GM12891 (cell line): ENCODE data around the gene PRICKLE4. TPM values are rescaled to one million over a fixed set of nuclear protein-coding genes. Genes with fewer than 3 reads are reported as not detected.

Experiments
- DNase-seq: peaks from one replicate; pipeline ENCODE4 v3.0.0; 2011; ENCODE audit warnings: low spot score; ENCODE audit not compliant: insufficient read length
- FAIRE-seq: peaks from 2 replicates; lab custom pipeline; 2011; peaks lifted over from hg19 to GRCh38; lab: Jason Lieb, UNC
- PAX5 ChIP-seq: IDR thresholded peaks from 2 replicates; pipeline ENCODE4 v1.6.1; 2011; ENCODE audit warnings: low read length, moderate library complexity, mild to moderate bottlenecking; ENCODE audit not compliant: insufficient read depth, severe bottlenecking
- POLR2A ChIP-seq: IDR thresholded peaks from 2 replicates; pipeline ENCODE4 v1.6.1; 2011; ENCODE audit warnings: low read depth, low read length, control low read depth
- POLR2AphosphoS5 ChIP-seq: IDR thresholded peaks from 2 replicates; pipeline ENCODE4 v1.6.1; 2011; ENCODE audit warnings: low read depth, low read length, control low read depth
- POU2F2 ChIP-seq: IDR thresholded peaks from 2 replicates; pipeline ENCODE4 v1.6.1; 2011; ENCODE audit warnings: low read depth, mild to moderate bottlenecking, control low read depth, low read length, moderate library complexity
- SPI1 ChIP-seq: IDR thresholded peaks from 2 replicates; pipeline ENCODE4 v1.6.1; 2011; ENCODE audit warnings: low read depth, low read length, control low read depth
- TAF1 ChIP-seq: IDR thresholded peaks from 2 replicates; pipeline ENCODE4 v1.6.1; 2011; ENCODE audit warnings: low read depth, low read length, control low read depth
- polyA plus RNA-seq: library from polyadenylated mRNA; unstranded; fragments of >200 nt; gene quantifications from one replicate; pipeline ENCODE4 v1.2.1, GENCODE V29; 2012; ENCODE audit warnings: low read depth, missing spikeins, inconsistent platforms; ENCODE audit not compliant: missing spikeins

The PRICKLE4 gene
- polyA plus RNA-seq = not detected

- TF ChIP-seq TAF1 (no peak), POLR2AphosphoS5 (no peak), POLR2A (no peak), SPI1 (no peak), PAX5 (no peak), POU2F2 (no peak)
- FAIRE-seq (no peak), DNase-seq (no peak)
Observed at GRCh38 chr6:41780551-41781365, at the start of gene PRICKLE4. PRICKLE4 (plus strand) TSS chr6:41780782; CDS start chr6:41783474, 2,692 bp downstream.

DNA sequence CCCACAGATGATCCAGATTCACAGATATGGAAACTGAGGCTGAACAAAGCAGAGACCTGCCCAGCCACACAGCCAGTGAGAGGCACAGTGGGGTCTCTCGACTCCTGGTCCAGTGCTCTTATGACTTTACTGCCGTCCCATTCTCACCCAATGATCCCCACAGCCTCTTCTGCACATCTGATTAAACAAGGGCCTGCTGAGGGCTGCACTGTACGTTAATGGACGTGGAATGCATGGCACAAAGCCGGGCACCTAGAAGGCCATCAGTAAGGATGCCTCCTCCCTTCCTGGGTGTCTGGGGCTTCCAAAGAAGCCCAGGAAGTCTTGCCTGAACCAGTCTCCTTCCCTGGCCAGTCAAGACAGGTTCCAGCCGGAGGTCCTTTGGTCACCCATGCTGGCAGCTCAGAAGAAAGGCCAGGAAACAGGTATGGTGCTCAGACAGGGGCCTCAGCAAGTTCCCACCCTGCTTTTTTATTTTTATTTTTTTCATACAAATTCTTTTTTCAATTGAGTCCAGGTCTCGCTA, 49.0 kb upstream of the PRICKLE4 start:
- FAIRE-seq (no peak), DNase-seq (no peak)
- TF ChIP-seq SPI1 (no peak), POLR2AphosphoS5 (no peak), TAF1 (no peak), POLR2A (no peak), PAX5 (no peak), POU2F2 (no peak)

GRCh38 chr6:41732149-41732548, 48.4 kb upstream of the PRICKLE4 start:
- no peak for FAIRE-seq

GRCh38 chr6:41732591-41733359, 47.8 kb upstream of the PRICKLE4 start:
- TF ChIP-seq SPI1 = no peak
- TF ChIP-seq PAX5 = peak; percentile 4
- no peak for TF ChIP-seq POU2F2
- no peak for TF ChIP-seq TAF1
- peak; percentile 62 for TF ChIP-seq POLR2A
- TF ChIP-seq POLR2AphosphoS5 = peak; percentile 54; the same call in 1 of the 2 replicates
- FAIRE-seq (peak; percentile 92), DNase-seq (peak; percentile 65)

More at GRCh38 chr6:41732149-41732548, 48.4 kb upstream of the PRICKLE4 start:
- no peak for DNase-seq
- TF ChIP-seq POLR2AphosphoS5 (no peak), POU2F2 (no peak), PAX5 (no peak), SPI1 (no peak), TAF1 (no peak), POLR2A (no peak)

- FAIRE-seq (peak; percentile 76), DNase-seq (no peak)
Observed at GRCh38 chr6:41733360-41733706, 47.2 kb upstream of the PRICKLE4 start.

GRCh38 chr6:41733707-41734665, 46.6 kb upstream of the PRICKLE4 start:
- FAIRE-seq = peak; percentile 92
- DNase-seq = peak; percentile 93
- TF ChIP-seq POLR2AphosphoS5 (0 out of 2 replicates have a peak, but pooled peaks have one; percentile 15), PAX5 (peak; percentile 100), POLR2A (0 out of 2 replicates have a peak, but pooled peaks have one; percentile 48), TAF1 (no peak)

More at GRCh38 chr6:41733360-41733706, 47.2 kb upstream of the PRICKLE4 start:
- no peak for TF ChIP-seq SPI1
- TF ChIP-seq POLR2AphosphoS5 = no peak
- no peak for TF ChIP-seq TAF1
- TF ChIP-seq PAX5 = no peak
- no peak for TF ChIP-seq POU2F2
- no peak for TF ChIP-seq POLR2A

DNA sequence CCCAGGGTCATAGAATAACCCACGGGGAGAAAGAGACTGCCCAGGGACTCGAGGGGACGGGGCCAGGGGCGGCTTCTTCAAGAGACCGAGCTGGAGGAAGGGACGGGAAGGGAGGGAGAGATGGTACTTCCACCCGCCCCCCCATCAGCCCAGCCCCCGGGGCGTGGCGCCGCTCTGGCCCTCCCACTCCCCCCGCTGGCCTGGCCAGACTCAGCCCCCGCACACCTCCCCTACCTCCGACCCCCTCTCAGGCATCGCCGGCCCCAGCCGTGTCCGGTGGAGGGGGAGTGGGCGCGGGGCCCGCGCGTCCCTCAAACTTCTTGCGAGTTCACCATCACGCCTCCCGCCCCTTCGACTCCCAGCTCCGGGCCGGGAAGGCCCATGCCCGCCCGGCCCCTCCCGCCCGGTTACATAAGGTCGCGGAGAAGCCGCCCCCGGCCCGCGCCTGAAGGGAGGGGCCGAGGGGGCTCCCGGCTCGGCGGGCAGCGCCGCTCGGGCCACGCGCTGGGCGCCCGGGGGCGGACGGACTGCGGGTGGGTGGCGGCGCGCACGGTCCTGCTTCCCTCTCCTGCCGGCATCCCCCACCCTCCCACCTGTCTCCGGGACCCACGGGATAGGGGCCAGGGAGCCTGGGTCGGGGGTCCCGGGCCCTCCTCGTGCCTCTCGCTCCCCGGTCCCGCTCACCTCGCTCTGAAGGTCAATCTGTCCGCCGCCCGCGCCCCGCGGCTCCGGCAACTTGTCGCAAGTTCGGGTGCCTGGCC, 45.7 kb upstream of the PRICKLE4 start:
- FAIRE-seq (peak; percentile 87), DNase-seq (peak; percentile 72)
- no peak for TF ChIP-seq PAX5
- no peak for TF ChIP-seq POLR2AphosphoS5
- TF ChIP-seq TAF1 = no peak
- no peak; the same call in 1 of the 2 replicates for TF ChIP-seq POLR2A
- no peak for TF ChIP-seq POU2F2
- TF ChIP-seq SPI1 = no peak
